ENCODE measurements around the gene REM2.
A peak's percentile ranks its signal among the peaks of the same experiment; 100 is the strongest.

The REM2 gene

GRCh38 chr14:22865424-22866405 is 17.3 kb upstream of the REM2 start:
- H3K9ac ChIP-seq (ENCODE audit: low read length), result no peak overlapping the region
- no peaks in the 10 kb centered on the region for H3K36me3 ChIP-seq (replicated peaks; ENCODE audit: insufficient read depth, low read length)
- H3K27ac ChIP-seq (ENCODE audit: low read length), result no peak overlapping the region
- no peaks in the 10 kb centered on the region for H4K20me1 ChIP-seq (ENCODE audit: insufficient read depth, low read length)
- H3K9me3 ChIP-seq (replicated peaks; ENCODE audit: insufficient read depth, low read length), result no peaks in the 10 kb centered on the region
- H3K79me2 ChIP-seq (ENCODE audit: low read length), result no peaks in the 10 kb centered on the region
- H3K9me2 ChIP-seq (replicated peaks; ENCODE audit: insufficient read depth, low read length), result no peaks in the 10 kb centered on the region
- DNase-seq, result no peak
- H3F3A ChIP-seq (ENCODE audit: insufficient read depth, low read length), result peaks cover 3% of the 10 kb centered on the region
- peaks cover 3% of the 10 kb centered on the region; the same call in 1 of the 2 replicates for H3K4me1 ChIP-seq (ENCODE audit: low read length)
- no peaks in the 10 kb centered on the region for H3K27me3 ChIP-seq (replicated peaks; ENCODE audit: insufficient read depth, low read length)
- TF ChIP-seq EZH2phosphoT487 (IDR thresholded peaks at IDR 0.05; ENCODE audit: low read length) (no peak), CTCF (IDR thresholded peaks at IDR 0.05; ENCODE audit: low read length) (peak; percentile 15; the same call in 1 of the 2 replicates), EZH2 (optimal IDR thresholded peaks at IDR 0.05; ENCODE audit: low read depth, low read length) (no peak)
- H3K4me2 ChIP-seq (ENCODE audit: low read depth, low read length), result no peak overlapping the region
- no peak overlapping the region for H3K4me3 ChIP-seq (ENCODE audit: low read length)
- no peak overlapping the region for H2AFZ ChIP-seq (ENCODE audit: low read length)

GRCh38 chr14:22866874-22867273 is 16.1 kb upstream of the REM2 start:
- Histone ChIP-seq H2AFZ (ENCODE audit: low read length) (no peak overlapping the region), H3K36me3 (replicated peaks; ENCODE audit: insufficient read depth, low read length) (no peaks in the 10 kb centered on the region), H3K9ac (ENCODE audit: low read length) (no peak overlapping the region), H3K4me1 (ENCODE audit: low read length) (peaks cover 3% of the 10 kb centered on the region; the same call in 1 of the 2 replicates), H4K20me1 (ENCODE audit: insufficient read depth, low read length) (no peaks in the 10 kb centered on the region), H3K79me2 (ENCODE audit: low read length) (no peaks in the 10 kb centered on the region), H3K27me3 (replicated peaks; ENCODE audit: insufficient read depth, low read length) (no peaks in the 10 kb centered on the region), H3K4me3 (ENCODE audit: low read length) (no peak overlapping the region), H3K9me2 (replicated peaks; ENCODE audit: insufficient read depth, low read length) (no peaks in the 10 kb centered on the region), H3F3A (ENCODE audit: insufficient read depth, low read length) (peaks cover 10% of the 10 kb centered on the region), H3K9me3 (replicated peaks; ENCODE audit: insufficient read depth, low read length) (no peaks in the 10 kb centered on the region), H3K27ac (ENCODE audit: low read length) (no peak overlapping the region), H3K4me2 (ENCODE audit: low read depth, low read length) (no peak overlapping the region)
- DNase-seq, result no peak
- no peak for TF ChIP-seq EZH2 (optimal IDR thresholded peaks at IDR 0.05; ENCODE audit: low read depth, low read length)
- no peak for TF ChIP-seq CTCF (IDR thresholded peaks at IDR 0.05; ENCODE audit: low read length)
- TF ChIP-seq EZH2phosphoT487 (IDR thresholded peaks at IDR 0.05; ENCODE audit: low read length), result no peak

- H2AFZ ChIP-seq (ENCODE audit: low read length), result peak overlapping the region; percentile 61; the same call in 1 of the 2 replicates
- H4K20me1 ChIP-seq (ENCODE audit: insufficient read depth, low read length), result no peaks in the 10 kb centered on the region
- H3K4me2 ChIP-seq (ENCODE audit: low read depth, low read length), result peak overlapping the region; percentile 57
- TF ChIP-seq EZH2 (optimal IDR thresholded peaks at IDR 0.05; ENCODE audit: low read depth, low read length) (no peak), EZH2phosphoT487 (IDR thresholded peaks at IDR 0.05; ENCODE audit: low read length) (no peak), CTCF (IDR thresholded peaks at IDR 0.05; ENCODE audit: low read length) (no peak)
- H3K9me2 ChIP-seq (replicated peaks; ENCODE audit: insufficient read depth, low read length), result no peaks in the 10 kb centered on the region
- peak overlapping the region; percentile 76; the same call in 1 of the 2 replicates for H3K9ac ChIP-seq (ENCODE audit: low read length)
- peaks cover 10% of the 10 kb centered on the region for H3K79me2 ChIP-seq (ENCODE audit: low read length)
- no peaks in the 10 kb centered on the region for H3K27me3 ChIP-seq (replicated peaks; ENCODE audit: insufficient read depth, low read length)
- H3K9me3 ChIP-seq (replicated peaks; ENCODE audit: insufficient read depth, low read length), result no peaks in the 10 kb centered on the region
- no peaks in the 10 kb centered on the region for H3K36me3 ChIP-seq (replicated peaks; ENCODE audit: insufficient read depth, low read length)
- H3K4me3 ChIP-seq (ENCODE audit: low read length), result peak overlapping the region; percentile 71
- peaks cover 3% of the 10 kb centered on the region; the same call in 1 of the 2 replicates for H3K4me1 ChIP-seq (ENCODE audit: low read length)
- DNase-seq, result no peak
- peak overlapping the region; percentile 80 for H3K27ac ChIP-seq (ENCODE audit: low read length)
- peaks cover 10% of the 10 kb centered on the region for H3F3A ChIP-seq (ENCODE audit: insufficient read depth, low read length)
Observed at GRCh38 chr14:22870811-22871223, 12.2 kb upstream of the REM2 start.
